ENCODE results near the gene PLCB4. TPM values are rescaled to one million over a fixed set of nuclear protein-coding genes. Genes with fewer than 3 reads are reported as not detected.

The PLCB4 gene
- total RNA-seq, 1 experiment from 2014 or later = 10.0 TPM

DNA sequence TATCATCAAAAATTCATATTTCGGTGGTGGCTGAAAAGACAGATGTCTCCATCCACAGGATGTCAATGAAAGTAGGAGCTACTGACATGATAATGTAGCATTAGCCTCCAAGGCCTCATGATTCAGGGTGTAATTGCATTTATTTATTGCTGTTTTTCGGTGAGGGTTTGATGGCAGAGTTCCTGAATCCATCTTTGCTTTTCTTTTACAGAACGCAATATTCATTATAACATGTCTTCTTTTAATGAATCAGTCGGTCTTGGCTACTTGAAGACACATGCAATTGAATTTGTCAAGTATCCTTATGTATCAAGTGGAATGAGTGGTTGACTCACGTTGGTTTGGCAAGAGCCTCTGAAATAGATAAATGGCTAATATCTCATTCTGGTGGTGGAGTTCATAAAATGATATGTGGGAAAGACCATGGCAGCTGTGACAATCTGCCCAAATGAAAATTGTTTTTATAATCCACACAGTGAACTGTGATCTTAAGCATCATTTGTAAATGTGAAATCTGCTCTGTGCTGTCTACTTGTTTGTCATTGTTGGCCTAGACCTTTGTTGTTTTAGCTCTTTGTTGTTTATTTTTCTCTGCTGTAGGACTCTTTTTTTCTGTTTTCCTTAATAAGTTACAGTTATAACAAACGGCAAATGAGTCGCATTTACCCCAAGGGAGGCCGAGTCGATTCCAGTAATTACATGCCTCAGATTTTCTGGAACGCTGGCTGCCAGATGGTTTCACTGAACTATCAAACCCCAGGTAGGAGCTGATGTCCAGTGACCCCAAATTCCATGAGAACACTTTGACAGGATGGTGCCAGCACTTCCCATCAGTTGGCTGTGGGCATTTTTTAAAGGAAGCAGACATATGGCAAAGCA lies 339.8 kb downstream of the PLCB4 start:
- DNase-seq (ENCODE audit: low read depth) = peak; percentile 94
- in situ Hi-C loops (cut with HindIII; ENCODE audit: low pct_unique_long_range_greater_than_20kb, low sequenced_read_pairs) = no loop called here

DNA sequence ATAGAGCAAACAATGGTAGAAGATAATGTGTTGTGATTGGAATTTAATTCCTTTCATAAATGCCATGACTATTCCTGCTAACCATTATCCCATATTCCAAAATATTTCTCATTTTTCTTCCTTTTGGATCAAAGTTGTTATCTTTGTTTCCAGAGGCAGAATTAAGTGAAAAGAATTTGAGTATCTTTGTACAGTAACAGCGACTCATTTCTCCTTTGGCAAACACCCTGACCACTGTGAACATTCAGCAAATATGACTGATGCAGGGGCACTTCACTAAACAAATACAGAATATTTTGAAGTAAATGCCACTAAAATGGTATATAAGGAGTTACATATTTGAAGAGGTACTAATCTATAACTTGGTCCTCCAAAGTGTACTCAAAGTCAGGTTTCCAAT lies 340.5 kb downstream of the PLCB4 start:
- DNase-seq (ENCODE audit: low read depth) = no peak
- in situ Hi-C loops (cut with HindIII; ENCODE audit: low pct_unique_long_range_greater_than_20kb, low sequenced_read_pairs) = no loop called here

DNA sequence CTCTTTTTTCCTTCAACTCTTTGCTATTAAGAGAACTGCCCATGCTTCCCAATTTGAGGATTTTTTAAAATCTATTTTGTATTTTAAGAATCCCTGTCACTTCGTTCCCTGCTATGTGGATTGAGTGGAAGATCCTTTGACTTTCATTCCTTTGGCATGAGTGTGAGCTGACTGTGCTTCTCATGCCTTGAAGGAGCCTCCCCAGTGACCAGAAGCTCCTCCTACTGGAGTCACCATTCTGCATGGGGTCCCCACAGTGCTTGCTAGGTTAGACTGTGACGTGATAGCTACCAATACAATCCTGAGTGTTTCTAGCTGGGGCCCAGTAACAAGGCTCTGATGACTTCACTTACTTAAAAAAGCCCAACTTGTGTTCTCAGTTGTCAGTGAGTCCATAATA lies 341.1 kb downstream of the PLCB4 start:
- in situ Hi-C loops (cut with HindIII; ENCODE audit: low pct_unique_long_range_greater_than_20kb, low sequenced_read_pairs) = no loop called here
- DNase-seq (ENCODE audit: low read depth) = no peak

GRCh38 chr20:9411833-9412232 lies 342.9 kb downstream of the PLCB4 start:
- in situ Hi-C loops (cut with HindIII; ENCODE audit: low pct_unique_long_range_greater_than_20kb, low sequenced_read_pairs) = no loop called here
- no peak for DNase-seq (ENCODE audit: low read depth)

- no peak for DNase-seq (ENCODE audit: low read depth)
- in situ Hi-C loops (cut with HindIII; ENCODE audit: low pct_unique_long_range_greater_than_20kb, low sequenced_read_pairs) = no loop called here
Measured at GRCh38 chr20:9412309-9412708, 343.4 kb downstream of the PLCB4 start.

DNA sequence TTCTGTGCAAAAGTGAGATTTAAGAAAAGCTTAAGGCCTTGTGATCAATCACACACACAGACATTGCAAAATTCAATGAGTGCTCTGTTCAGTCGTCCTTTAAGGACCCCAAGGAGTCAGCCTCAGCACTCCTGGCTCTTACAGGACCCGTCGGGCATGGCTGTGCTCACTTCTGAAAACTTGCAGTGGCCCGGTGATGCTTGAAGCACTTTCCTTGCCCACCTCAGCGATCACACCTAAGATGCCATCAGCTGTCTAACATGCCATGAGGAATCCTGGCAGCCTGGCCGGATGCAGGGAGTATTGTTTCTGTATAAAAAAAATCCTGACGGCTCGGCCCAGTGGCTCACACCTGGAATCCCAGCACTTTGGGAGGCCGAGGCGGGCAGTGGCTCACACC lies 344.1 kb downstream of the PLCB4 start:
- in situ Hi-C loops (cut with HindIII; ENCODE audit: low pct_unique_long_range_greater_than_20kb, low sequenced_read_pairs) = no loop called here
- no peak for DNase-seq (ENCODE audit: low read depth)

DNA sequence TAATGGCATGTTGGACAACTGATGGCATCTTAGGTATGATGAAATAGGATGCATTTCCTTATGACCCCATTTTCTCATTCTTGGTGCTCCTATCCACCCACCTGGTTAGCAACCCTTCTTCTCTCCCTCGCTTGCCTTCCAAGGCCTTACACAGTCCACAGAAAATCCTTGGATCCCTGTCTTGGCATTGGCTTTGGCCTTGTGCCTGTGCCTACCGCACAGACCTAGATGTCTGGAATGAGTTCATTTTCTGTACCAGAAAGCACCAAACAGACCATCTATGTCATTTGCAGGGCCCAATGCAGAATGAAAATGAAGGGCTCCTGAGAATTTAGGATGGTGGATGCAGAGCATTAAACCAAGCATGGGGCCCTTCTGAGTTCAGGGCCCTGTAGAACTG lies 346.5 kb downstream of the PLCB4 start:
- in situ Hi-C loops (cut with HindIII; ENCODE audit: low pct_unique_long_range_greater_than_20kb, low sequenced_read_pairs) = no loop called here
- no peak for DNase-seq (ENCODE audit: low read depth)

- no peak for DNase-seq (ENCODE audit: low read depth)
- in situ Hi-C loops (cut with HindIII; ENCODE audit: low pct_unique_long_range_greater_than_20kb, low sequenced_read_pairs) = no loop called here
Measured at GRCh38 chr20:9416421-9416820, 347.5 kb downstream of the PLCB4 start.

DNA sequence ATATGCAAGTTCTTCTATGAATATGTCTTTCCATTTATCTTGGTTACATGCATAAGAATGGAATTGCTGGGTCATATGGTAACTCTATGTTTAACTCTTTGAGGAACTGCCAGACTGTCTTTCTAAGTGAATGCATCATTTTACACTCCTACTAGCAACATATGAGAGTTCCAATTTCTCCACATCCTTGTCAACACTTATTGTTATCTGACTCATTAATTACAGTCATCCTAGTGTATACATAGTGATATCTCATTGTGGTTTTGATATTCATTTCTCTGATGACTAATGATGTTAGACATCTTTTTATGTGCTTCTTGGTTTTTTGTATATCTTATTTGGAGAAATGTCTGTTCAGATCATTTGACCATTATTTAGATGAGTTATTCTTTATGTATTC lies 348.8 kb downstream of the PLCB4 start:
- in situ Hi-C loops (cut with HindIII; ENCODE audit: low pct_unique_long_range_greater_than_20kb, low sequenced_read_pairs) = no loop called here
- DNase-seq (ENCODE audit: low read depth) = no peak

DNA sequence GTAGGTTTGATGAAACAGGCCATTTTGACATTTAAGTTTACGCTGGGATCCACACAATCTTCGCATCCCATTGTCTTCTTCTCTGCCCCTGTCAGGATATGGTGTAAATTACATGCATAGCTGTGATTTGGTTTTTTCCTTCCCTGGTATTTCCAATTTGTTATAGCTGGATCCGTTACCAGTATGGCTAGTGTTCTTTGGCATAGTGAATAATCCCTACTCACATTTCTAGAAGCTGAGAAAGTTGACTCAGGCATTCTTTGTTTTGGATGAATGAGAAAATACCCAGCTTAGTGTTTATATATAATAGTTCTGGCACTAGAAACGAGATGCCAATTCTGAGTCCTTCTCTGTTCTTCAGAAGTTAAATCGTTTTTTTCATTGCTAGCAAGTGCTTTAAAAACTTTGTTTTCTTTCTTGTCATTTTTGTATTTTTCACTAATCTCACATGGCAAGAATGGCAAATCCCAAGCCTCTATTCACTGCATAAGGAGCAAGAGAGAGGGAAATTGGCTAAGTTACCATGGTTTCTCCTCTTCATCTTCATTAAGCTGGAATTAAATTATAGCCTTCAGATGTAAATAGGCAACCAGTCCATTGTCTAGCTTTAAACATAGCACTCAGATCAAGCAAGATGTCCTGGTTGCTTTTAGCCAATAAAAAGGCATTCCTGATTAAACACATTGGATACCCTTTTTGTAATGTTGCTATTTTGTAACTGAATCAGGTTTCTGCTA lies 353.6 kb downstream of the PLCB4 start:
- in situ Hi-C loops (cut with HindIII; ENCODE audit: low pct_unique_long_range_greater_than_20kb, low sequenced_read_pairs) = no loop called here
- no peak for DNase-seq (ENCODE audit: low read depth)

DNA sequence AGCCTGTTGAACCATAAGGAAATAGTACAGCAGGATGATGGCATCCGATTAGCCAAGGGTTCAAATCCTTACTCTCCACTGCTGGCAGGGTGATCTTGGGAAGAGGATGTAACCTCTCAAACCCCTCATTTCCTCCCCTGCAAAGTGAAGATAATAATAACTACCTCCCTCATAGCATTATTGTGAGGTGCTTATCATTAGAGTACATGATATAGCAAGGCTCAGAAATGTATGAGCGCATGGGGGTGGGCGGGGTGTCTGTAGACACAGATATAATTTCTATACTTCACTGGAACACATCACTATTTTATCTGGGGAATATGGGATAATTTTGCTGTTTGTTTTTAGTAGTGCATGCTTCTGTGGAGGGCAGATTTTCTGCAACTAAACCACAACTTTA lies 355.7 kb downstream of the PLCB4 start:
- DNase-seq (ENCODE audit: low read depth) = no peak
- in situ Hi-C loops (cut with HindIII; ENCODE audit: low pct_unique_long_range_greater_than_20kb, low sequenced_read_pairs) = no loop called here

GRCh38 chr20:9427430-9428291 lies 358.8 kb downstream of the PLCB4 start:
- no peak for DNase-seq (ENCODE audit: low read depth)
- in situ Hi-C loops (cut with HindIII; ENCODE audit: low pct_unique_long_range_greater_than_20kb, low sequenced_read_pairs) = no loop called here

- no peak for DNase-seq (ENCODE audit: low read depth)
- in situ Hi-C loops (cut with HindIII; ENCODE audit: low pct_unique_long_range_greater_than_20kb, low sequenced_read_pairs) = no loop called here
Measured at GRCh38 chr20:9428292-9428607, 359.4 kb downstream of the PLCB4 start.

DNA sequence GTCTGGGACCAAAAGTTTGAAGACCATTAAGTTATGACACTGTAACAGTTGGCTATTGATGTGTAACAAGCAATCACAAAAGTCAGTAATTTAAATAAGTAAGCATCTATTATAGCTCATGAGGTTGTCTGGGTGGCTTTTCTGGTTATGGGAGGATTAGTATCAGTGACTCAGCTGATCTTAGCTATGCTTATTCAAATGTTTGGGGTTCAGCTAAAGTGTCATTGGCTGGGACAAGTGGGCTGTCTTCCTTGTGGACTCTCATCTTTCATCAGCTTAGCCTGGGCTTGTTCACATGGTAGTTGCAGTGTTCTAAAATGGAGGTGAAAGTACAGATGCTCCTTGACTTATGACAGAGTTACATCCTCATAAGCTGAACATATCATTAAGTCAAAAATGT lies 370.9 kb downstream of the PLCB4 start:
- in situ Hi-C loops (cut with HindIII; ENCODE audit: low pct_unique_long_range_greater_than_20kb, low sequenced_read_pairs) = no loop called here
- no peak for DNase-seq (ENCODE audit: low read depth)

- DNase-seq (ENCODE audit: low read depth) = no peak
- in situ Hi-C loops (cut with HindIII; ENCODE audit: low pct_unique_long_range_greater_than_20kb, low sequenced_read_pairs) = no loop called here
Measured at GRCh38 chr20:9440892-9441291, 372.0 kb downstream of the PLCB4 start.

DNA sequence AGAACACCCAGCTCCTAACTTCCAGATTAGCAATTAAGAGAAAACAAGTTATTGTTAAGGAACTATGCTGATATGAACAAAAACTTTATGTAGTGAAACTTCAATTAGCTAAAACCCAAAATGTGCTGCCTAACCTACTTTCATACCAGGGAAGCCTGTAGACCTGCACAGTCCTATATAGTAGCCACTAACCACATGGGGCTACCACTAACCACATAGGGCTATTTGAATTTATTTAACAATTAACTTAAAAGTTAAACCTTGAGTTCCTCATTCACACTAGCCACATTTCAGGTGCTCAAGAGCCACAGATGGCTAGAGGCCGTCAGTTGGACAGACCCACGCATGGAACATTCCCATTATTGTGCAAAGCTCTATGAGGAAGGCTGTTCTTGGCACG lies 373.1 kb downstream of the PLCB4 start:
- in situ Hi-C loops (cut with HindIII; ENCODE audit: low pct_unique_long_range_greater_than_20kb, low sequenced_read_pairs) = no loop called here
- no peak for DNase-seq (ENCODE audit: low read depth)

DNA sequence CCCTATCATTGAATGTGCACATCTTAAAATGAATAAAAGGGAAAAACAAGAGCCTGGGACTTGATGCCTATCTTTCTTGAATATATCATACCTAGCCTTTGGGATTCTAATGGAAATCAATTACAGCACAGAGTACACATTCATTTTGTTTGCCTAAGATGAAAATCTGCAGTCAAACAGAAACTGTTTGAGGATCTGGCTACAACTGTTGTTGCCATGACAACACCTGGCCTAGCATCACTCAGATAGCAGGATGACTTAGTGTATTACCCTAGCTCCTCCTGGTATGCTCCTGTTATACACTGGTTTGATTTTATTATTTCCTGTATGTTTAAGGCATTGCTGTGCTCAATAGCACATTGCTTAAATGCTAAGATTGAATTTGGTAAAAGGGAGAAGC lies 374.0 kb downstream of the PLCB4 start:
- in situ Hi-C loops (cut with HindIII; ENCODE audit: low pct_unique_long_range_greater_than_20kb, low sequenced_read_pairs) = no loop called here
- DNase-seq (ENCODE audit: low read depth) = no peak

GRCh38 chr20:9444921-9445320 lies 376.0 kb downstream of the PLCB4 start:
- in situ Hi-C loops (cut with HindIII; ENCODE audit: low pct_unique_long_range_greater_than_20kb, low sequenced_read_pairs) = no loop called here

DNA sequence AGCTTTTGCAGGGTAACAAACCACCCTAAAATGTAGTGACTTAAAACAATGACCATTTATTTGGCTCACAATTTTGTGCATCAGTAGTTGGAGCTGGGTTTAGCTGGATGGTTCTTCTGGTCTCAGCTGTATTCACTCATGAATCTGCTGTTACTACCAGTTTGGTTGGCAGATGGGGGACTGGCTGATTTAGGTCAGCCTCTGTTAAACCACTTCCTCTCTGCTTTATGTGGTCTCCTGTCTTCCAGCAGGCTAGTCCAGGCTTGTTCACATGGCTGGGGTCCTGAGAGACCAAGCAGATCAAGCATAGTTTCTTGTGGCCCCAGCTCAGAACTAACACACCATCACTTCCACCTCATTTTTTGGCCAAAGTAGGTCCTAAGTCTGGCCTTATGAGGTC lies 378.3 kb downstream of the PLCB4 start:
- DNase-seq (ENCODE audit: low read depth) = no peak
- in situ Hi-C loops (cut with HindIII; ENCODE audit: low pct_unique_long_range_greater_than_20kb, low sequenced_read_pairs) = no loop called here

More at GRCh38 chr20:9444921-9445320, 376.0 kb downstream of the PLCB4 start:
- no peak for DNase-seq (ENCODE audit: low read depth)

Data from Caki2 (cell line).